ENCODE data around the gene SELENOF. TPM values are rescaled to one million over a fixed set of nuclear protein-coding genes. Genes with fewer than 3 reads are reported as not detected.
"Not testable (repeated sequence)": the region's sequence is repeated elsewhere in the genome, so short reads cannot be mapped to it uniquely, and the experiment has no call there.

Gene SELENOF
- total RNA-seq, 6 experiments from 2014 or later: 95.5 to 130 (median 107) TPM

- Histone ChIP-seq H3K4me3 (no peak overlapping the region), H3K27me3 (no peaks in the 10 kb centered on the region), H3K27ac (no peak overlapping the region), H3K36me3 (no peaks in the 10 kb centered on the region), H3K9me3 (no peaks in the 10 kb centered on the region), H3K4me1 (peaks cover 0 to 17% (median 0%) of the 10 kb centered on the region in 4 donors)
- intact Hi-C loops (cut with DNase I): loop anchor here in 1 of 2 donors (10.0 kb wide), 1 partner anchor 142 kb away; no protein-coding TSS in a partner anchor
- 53% methylated on average over 3 of the region's 4 CpGs for WGBS (ENCODE audit: insufficient coverage, low coverage, low lambda C conversion rate, missing lambda C conversion rate)
- TF ChIP-seq CTCF (IDR thresholded peaks at IDR 0.05): no peak
- no peak for TF ChIP-seq POLR2A (IDR thresholded peaks at IDR 0.05)
- ATAC-seq: no peak
- DNase-seq: no peak
Observed at GRCh38 chr1:86822459-86822858, 91.5 kb downstream of the SELENOF start.

- H3K4me1 ChIP-seq: peaks cover 0 to 17% (median 0%) of the 10 kb centered on the region in 4 donors
- no peak overlapping the region for H3K4me3 ChIP-seq
- 50% methylated on average over 1 of the region's 1 CpG for WGBS (ENCODE audit: insufficient coverage, low coverage, low lambda C conversion rate, missing lambda C conversion rate)
- no peaks in the 10 kb centered on the region for H3K27me3 ChIP-seq
- intact Hi-C loops (cut with DNase I): loop anchor here in 1 of 2 donors (10.0 kb wide), 1 partner anchor 143 kb away; no protein-coding TSS in a partner anchor
- no peak overlapping the region for H3K27ac ChIP-seq
- DNase-seq (no peak), ATAC-seq (no peak)
- TF ChIP-seq CTCF (IDR thresholded peaks at IDR 0.05) (no peak), POLR2A (IDR thresholded peaks at IDR 0.05) (no peak)
- no peaks in the 10 kb centered on the region for H3K9me3 ChIP-seq
- H3K36me3 ChIP-seq: no peaks in the 10 kb centered on the region
Observed at GRCh38 chr1:86821956-86822355, 92.0 kb downstream of the SELENOF start.

- not testable (repeated sequence) for ATAC-seq, H3K4me3 ChIP-seq, H3K27me3 ChIP-seq, H3K9me3 ChIP-seq, H3K36me3 ChIP-seq, H3K27ac ChIP-seq, DNase-seq
- intact Hi-C loops (cut with DNase I): loop anchor here in 1 of 2 donors (10.0 kb wide), 1 partner anchor 145 kb away; no protein-coding TSS in a partner anchor
- H3K4me1 ChIP-seq: peaks cover 0 to 17% (median 0%) of the 10 kb centered on the region in 4 donors
- 63% methylated on average over 3 of the region's 5 CpGs for whole genome bisulfite sequencing (ENCODE audit: insufficient coverage, low coverage, low lambda C conversion rate, missing lambda C conversion rate)
Observed at GRCh38 chr1:86819970-86820369, 94.0 kb downstream of the SELENOF start.

- 69% methylated on average over 4 of the region's 5 CpGs for WGBS (ENCODE audit: insufficient coverage, low coverage, low lambda C conversion rate, missing lambda C conversion rate)
- ATAC-seq; intact Hi-C loops (cut with DNase I): not testable (repeated sequence)
Observed at GRCh38 chr1:86817246-86817826, 96.6 kb downstream of the SELENOF start.

GRCh38 chr1:86814118-86814517 is 99.8 kb downstream of the SELENOF start:
- H3K4me3 ChIP-seq; intact Hi-C loops (cut with DNase I); H3K27ac ChIP-seq; ATAC-seq; H3K27me3 ChIP-seq; H3K9me3 ChIP-seq; DNase-seq; H3K36me3 ChIP-seq: not testable (repeated sequence)
- H3K4me1 ChIP-seq: peaks cover 0 to 13% (median 2%) of the 10 kb centered on the region in 4 donors
- no CpG with 5 or more reads among the region's 5 CpGs for WGBS (ENCODE audit: insufficient coverage, low coverage, low lambda C conversion rate, missing lambda C conversion rate)

More at GRCh38 chr1:86817246-86817826, 96.6 kb downstream of the SELENOF start:
- not testable (repeated sequence) for H3K36me3 ChIP-seq, H3K9me3 ChIP-seq, H3K27ac ChIP-seq, DNase-seq, H3K27me3 ChIP-seq, H3K4me1 ChIP-seq, H3K4me3 ChIP-seq

Other genes with a start within 250 kb of the SELENOF start
- 10 to 100 TPM; 23.8 to 47.5 (median 29.1) TPM for gene SH3GLB1, start 209.6 kb downstream of the SELENOF start, total RNA-seq
- 10 to 100 TPM in 5 of 6 experiments, 1 to 10 TPM in 1; 9.9 to 17.2 (median 13.7) TPM for gene HS2ST1, start 509 bp upstream of the SELENOF start, total RNA-seq